ENCODE results near the gene ABLIM2. TPM values are rescaled to one million over a fixed set of nuclear protein-coding genes. Genes with fewer than 3 reads are reported as not detected.

Gene ABLIM2
- total RNA-seq, 2 donors from 2014 or later: 2.6 to 7.3 TPM

- Histone ChIP-seq H3K36me3 (no peaks in the 10 kb centered on the region), H3K4me1 (replicated peaks) (no peaks in the 10 kb centered on the region), H3K9me3 (no peaks in the 10 kb centered on the region), H3K4me3 (no peak overlapping the region), H3K27ac (no peak overlapping the region), H3K27me3 (replicated peaks; ENCODE audit: insufficient read depth) (no peaks in the 10 kb centered on the region)
- intact Hi-C loops (cut with DNase I): no loop called here
- TF ChIP-seq POLR2AphosphoS5 (IDR thresholded peaks at IDR 0.05): no peak
- TF ChIP-seq CTCF (IDR thresholded peaks at IDR 0.05): no peak
- no peak for TF ChIP-seq POLR2A (IDR thresholded peaks at IDR 0.05)
- no peak for DNase-seq (ENCODE audit: low spot score)
- 76% methylated on average over 25 of the region's 25 CpGs for WGBS
These were observed 134.4 kb downstream of the ABLIM2 start for GRCh38 chr4:8024073-8024786.

GRCh38 chr4:8023696-8024033 lies 134.9 kb downstream of the ABLIM2 start:
- TF ChIP-seq POLR2AphosphoS5 (IDR thresholded peaks at IDR 0.05): no peak
- no peak for TF ChIP-seq POLR2A (IDR thresholded peaks at IDR 0.05)
- TF ChIP-seq CTCF (IDR thresholded peaks at IDR 0.05): no peak
- intact Hi-C loops (cut with DNase I): no loop called here

GRCh38 chr4:8022767-8023695 lies 135.6 kb downstream of the ABLIM2 start:
- H3K27ac ChIP-seq: no peak overlapping the region
- no peaks in the 10 kb centered on the region for H3K9me3 ChIP-seq
- H3K4me1 ChIP-seq (replicated peaks): no peaks in the 10 kb centered on the region
- H3K36me3 ChIP-seq: no peaks in the 10 kb centered on the region
- H3K27me3 ChIP-seq (replicated peaks; ENCODE audit: insufficient read depth): no peaks in the 10 kb centered on the region
- TF ChIP-seq POLR2AphosphoS5 (IDR thresholded peaks at IDR 0.05): no peak
- TF ChIP-seq CTCF (IDR thresholded peaks at IDR 0.05): no peak
- no peak for TF ChIP-seq POLR2A (IDR thresholded peaks at IDR 0.05)
- DNase-seq (ENCODE audit: low spot score): no peak
- H3K4me3 ChIP-seq: no peak overlapping the region
- 86% methylated on average over 29 of the region's 29 CpGs for WGBS
- intact Hi-C loops (cut with DNase I): no loop called here

More at GRCh38 chr4:8023696-8024033, 134.9 kb downstream of the ABLIM2 start:
- Histone ChIP-seq H3K36me3 (no peaks in the 10 kb centered on the region), H3K4me1 (replicated peaks) (no peaks in the 10 kb centered on the region), H3K27ac (no peak overlapping the region), H3K9me3 (no peaks in the 10 kb centered on the region), H3K27me3 (replicated peaks; ENCODE audit: insufficient read depth) (no peaks in the 10 kb centered on the region), H3K4me3 (no peak overlapping the region)
- DNase-seq (ENCODE audit: low spot score): no peak
- WGBS: 47% methylated on average over 8 of the region's 8 CpGs

GRCh38 chr4:8021796-8022195 lies 136.8 kb downstream of the ABLIM2 start:
- Histone ChIP-seq H3K9me3 (no peaks in the 10 kb centered on the region), H3K27me3 (replicated peaks; ENCODE audit: insufficient read depth) (no peaks in the 10 kb centered on the region), H3K4me1 (replicated peaks) (no peaks in the 10 kb centered on the region), H3K36me3 (no peaks in the 10 kb centered on the region), H3K4me3 (no peak overlapping the region), H3K27ac (no peak overlapping the region)
- 71% methylated on average over 13 of the region's 13 CpGs for WGBS
- TF ChIP-seq POLR2AphosphoS5 (IDR thresholded peaks at IDR 0.05): no peak
- no peak for TF ChIP-seq CTCF (IDR thresholded peaks at IDR 0.05)
- TF ChIP-seq POLR2A (IDR thresholded peaks at IDR 0.05): no peak
- intact Hi-C loops (cut with DNase I): no loop called here
- DNase-seq (ENCODE audit: low spot score): no peak
